Transverse colon (tissue), 4 donors: ENCODE results near the gene MTERF4. TPM values are rescaled to one million over a fixed set of nuclear protein-coding genes. Genes with fewer than 3 reads are reported as not detected.

Experiments used
- DNase-seq: peaks from one replicate; pipeline ENCODE4 v3.0.0-alpha.2; 2019
- H3K27ac ChIP-seq, 4 donors: fragments of 200-600 bp; sonication (generic); 2 replicates each; pipeline ENCODE4 v1.5.1; 2016 to 2018; ENCODE audit warnings: inconsistent platforms in 4 of 4
- H3K27me3 ChIP-seq: fragments of 200-600 bp; sonication (generic); 2 replicates; pipeline ENCODE4 v1.5.1; 2017; ENCODE audit warnings: inconsistent platforms
- H3K36me3 ChIP-seq, 4 donors: fragments of 200-600 bp; sonication (generic); 2 replicates each; pipeline ENCODE4 v1.5.1; 2017 to 2019; ENCODE audit warnings: inconsistent platforms in 4 of 4
- H3K4me1 ChIP-seq, 4 donors: fragments of 200-600 bp; sonication (generic); 2 replicates each; pipeline ENCODE4 v1.5.1; 2017 to 2020; ENCODE audit warnings: inconsistent platforms in 4 of 4
- H3K4me3 ChIP-seq, 4 donors: fragments of 200-600 bp; sonication (generic); 1 replicate in 1 of 4; 2 replicates in 3 of 4; pipeline versions ENCODE4 v1.5.1 to v1.6.1; 2017 to 2019; ENCODE audit warnings: inconsistent platforms in 4 of 4
- H3K9me3 ChIP-seq, 2 donors: fragments of 200-600 bp; sonication (generic); 2 replicates each; pipeline ENCODE4 v1.5.1; 2017 to 2019; ENCODE audit warnings: inconsistent platforms in 2 of 2
- CTCF ChIP-seq, 5 experiments: fragments of 200-600 bp in 3 of 5; fragments of 450-650 bp in 2 of 5; sonication (generic) in 3 of 5; IDR thresholded peaks; 1 replicate in 2 of 5; 2 replicates in 3 of 5; pipeline ENCODE4 v1.5.1; 2016 to 2017; ENCODE audit warnings: antibody characterized with exemption in 5 of 5, inconsistent platforms in 3 of 5, mild to moderate bottlenecking in 2 of 5, moderate library complexity in 1 of 5
- EP300 ChIP-seq: sonication (generic); formaldehyde crosslinking; IDR thresholded peaks from one replicate; pipeline ENCODE4 v1.6.1; 2017; ENCODE audit warnings: antibody characterized with exemption, low read depth
- POLR2A ChIP-seq: fragments of 450-650 bp; IDR thresholded peaks from one replicate; pipeline ENCODE4 v1.6.1; 2016; ENCODE audit warnings: antibody characterized with exemption, mild to moderate bottlenecking, moderate library complexity
- POLR2AphosphoS5 ChIP-seq, 3 donors: sonication (generic); formaldehyde crosslinking; IDR thresholded peaks; one replicate each; pipeline ENCODE4 v1.6.1; 2016; ENCODE audit warnings: antibody characterized with exemption in 3 of 3
- WGBS, 2 donors: methylation state at CpG; one replicate each; pipeline ENCODE4 v1.1.5; 2018; ENCODE audit warnings: low coverage in 1 of 2; 5-methylcytosine and 5-hydroxymethylcytosine counted together
- in situ Hi-C, 4 donors: fragments of 200-750 bp; cut with MboI; loops; one replicate each; pipeline versions ENCODE4 v1.15.0 to v1.15.1; 2017; ENCODE audit warnings: low sequenced_read_pairs in 3 of 4, low pct_ligation_motif_present in 1 of 4, low pct_unique_long_range_greater_than_20kb in 1 of 4
- intact Hi-C: fragments of 100-400 bp; cut with DNase I; formaldehyde crosslinking; loops from one replicate; pipeline ENCODE4 v1.15.1; 2023; ENCODE audit warnings: low total_unique reads
- total RNA-seq, 4 donors: library from RNA; depleted of rRNA; stranded (reverse); fragments of >200 nt; gene quantifications; one replicate each; pipeline ENCODE4 v1.1.0, GENCODE V29; 2016

Gene MTERF4
- total RNA-seq, 4 donors from 2014 or later = 25.4 to 161 (median 34.3) TPM

- Histone ChIP-seq H3K4me1 (peaks cover 0 to 6% (median 3%) of the 10 kb centered on the region in 4 donors), H3K4me3 (no peak overlapping the region), H3K27me3 (no peaks in the 10 kb centered on the region), H3K9me3 (no peaks in the 10 kb centered on the region), H3K27ac (no peak overlapping the region), H3K36me3 (no peaks in the 10 kb centered on the region)
- TF ChIP-seq POLR2A = no peak
- TF ChIP-seq EP300 = no peak
- no peak for TF ChIP-seq POLR2AphosphoS5 (IDR thresholded peaks at IDR 0.05)
- no peak for TF ChIP-seq CTCF (IDR thresholded peaks at IDR 0.05)
- intact Hi-C loops (no loop called here), in situ Hi-C loops (no loop called here)
- no peak for DNase-seq
- WGBS, 2 donors = 97% methylated on average over 10 of the region's 10 CpGs; no CpG with 5 or more reads in 1 of the 2 donors
These were observed 31.3 kb upstream of the MTERF4 start for GRCh38 chr2:241133436-241133820.

- Histone ChIP-seq H3K27ac (no peak overlapping the region), H3K36me3 (no peaks in the 10 kb centered on the region), H3K9me3 (no peaks in the 10 kb centered on the region), H3K27me3 (no peaks in the 10 kb centered on the region), H3K4me1 (peaks cover 0 to 6% (median 3%) of the 10 kb centered on the region in 4 donors), H3K4me3 (no peak overlapping the region)
- WGBS, 2 donors = 92% methylated on average over 14 of the region's 14 CpGs; no CpG with 5 or more reads in 1 of the 2 donors
- in situ Hi-C loops (no loop called here), intact Hi-C loops (no loop called here)
- TF ChIP-seq CTCF (IDR thresholded peaks at IDR 0.05) = no peak
- no peak for TF ChIP-seq POLR2AphosphoS5 (IDR thresholded peaks at IDR 0.05)
- TF ChIP-seq EP300 = no peak
- no peak for TF ChIP-seq POLR2A
- DNase-seq = no peak
These were observed 30.7 kb upstream of the MTERF4 start for GRCh38 chr2:241132538-241133435.

GRCh38 chr2:241131531-241131930 lies 29.4 kb upstream of the MTERF4 start:
- H3K27ac ChIP-seq = no peak overlapping the region
- DNase-seq = no peak
- in situ Hi-C loops = no loop called here
- H3K36me3 ChIP-seq = no peaks in the 10 kb centered on the region
- intact Hi-C loops = no loop called here
- TF ChIP-seq EP300 (no peak), CTCF (IDR thresholded peaks at IDR 0.05) (no peak), POLR2AphosphoS5 (IDR thresholded peaks at IDR 0.05) (no peak), POLR2A (no peak)
- no peaks in the 10 kb centered on the region for H3K9me3 ChIP-seq
- H3K4me1 ChIP-seq = peaks cover 0 to 6% (median 3%) of the 10 kb centered on the region in 4 donors
- WGBS, 2 donors = 83 to 92% methylated on average over 2 to 7 of the region's 7 CpGs
- no peaks in the 10 kb centered on the region for H3K27me3 ChIP-seq
- no peak overlapping the region for H3K4me3 ChIP-seq

GRCh38 chr2:241130316-241130715 lies 28.2 kb upstream of the MTERF4 start:
- no peaks in the 10 kb centered on the region for H3K4me1 ChIP-seq
- TF ChIP-seq POLR2AphosphoS5 (IDR thresholded peaks at IDR 0.05) = no peak
- no peak for TF ChIP-seq POLR2A
- TF ChIP-seq CTCF (IDR thresholded peaks at IDR 0.05) = no peak
- no peak for TF ChIP-seq EP300
- 93% methylated on average over 16 of the region's 16 CpGs; no CpG with 5 or more reads in 1 of the 2 donors for WGBS, 2 donors
- in situ Hi-C loops = no loop called here
- H3K27ac ChIP-seq = no peak overlapping the region
- H3K36me3 ChIP-seq = no peaks in the 10 kb centered on the region
- intact Hi-C loops = no loop called here
- no peaks in the 10 kb centered on the region for H3K27me3 ChIP-seq
- no peak overlapping the region for H3K4me3 ChIP-seq
- no peak for DNase-seq
- H3K9me3 ChIP-seq = no peaks in the 10 kb centered on the region
